Peyer's patch (tissue), 4 donors: ENCODE data around the gene ADAM12.

ENCODE experiments used
- POLR2A ChIP-seq, 2 donors: fragments of 450-650 bp; IDR thresholded peaks; one replicate each; pipeline ENCODE4 v1.5.1; 2017; ENCODE audit warnings: antibody characterized with exemption in 2 of 2, mild to moderate bottlenecking in 2 of 2, moderate library complexity in 2 of 2
- TF ChIP-seq, protein P1 (sequence below), 6 experiments: fragments of 450-650 bp in 4 of 6; fragments of 200-600 bp in 2 of 6; sonication (generic) in 1 of 6; IDR thresholded peaks; one replicate each; pipeline ENCODE4 v1.5.1; 2017 to 2019; ENCODE audit warnings: antibody characterized with exemption in 6 of 6, mild to moderate bottlenecking in 3 of 6, moderate library complexity in 1 of 6

GRCh38 chr10:126004752-126005151 lies 383.5 kb downstream of the ADAM12 start:
- TF ChIP-seq, protein P1, sequence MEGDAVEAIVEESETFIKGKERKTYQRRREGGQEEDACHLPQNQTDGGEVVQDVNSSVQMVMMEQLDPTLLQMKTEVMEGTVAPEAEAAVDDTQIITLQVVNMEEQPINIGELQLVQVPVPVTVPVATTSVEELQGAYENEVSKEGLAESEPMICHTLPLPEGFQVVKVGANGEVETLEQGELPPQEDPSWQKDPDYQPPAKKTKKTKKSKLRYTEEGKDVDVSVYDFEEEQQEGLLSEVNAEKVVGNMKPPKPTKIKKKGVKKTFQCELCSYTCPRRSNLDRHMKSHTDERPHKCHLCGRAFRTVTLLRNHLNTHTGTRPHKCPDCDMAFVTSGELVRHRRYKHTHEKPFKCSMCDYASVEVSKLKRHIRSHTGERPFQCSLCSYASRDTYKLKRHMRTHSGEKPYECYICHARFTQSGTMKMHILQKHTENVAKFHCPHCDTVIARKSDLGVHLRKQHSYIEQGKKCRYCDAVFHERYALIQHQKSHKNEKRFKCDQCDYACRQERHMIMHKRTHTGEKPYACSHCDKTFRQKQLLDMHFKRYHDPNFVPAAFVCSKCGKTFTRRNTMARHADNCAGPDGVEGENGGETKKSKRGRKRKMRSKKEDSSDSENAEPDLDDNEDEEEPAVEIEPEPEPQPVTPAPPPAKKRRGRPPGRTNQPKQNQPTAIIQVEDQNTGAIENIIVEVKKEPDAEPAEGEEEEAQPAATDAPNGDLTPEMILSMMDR (IDR thresholded peaks at IDR 0.05) = no peak
- no peak for TF ChIP-seq POLR2A (IDR thresholded peaks at IDR 0.05)
